HG02943 (cell line): ENCODE measurements around the gene GBX2.

Experiments used
- ATAC-seq: cut with Tn5 transposase; IDR thresholded peaks from one replicate; pipeline ENCODE4 v1.9.1; 2021; ENCODE audit warnings: mild to moderate bottlenecking, low read depth, moderate library complexity; ENCODE audit not compliant: unreplicated experiment

Gene GBX2

GRCh38 chr2:236120829-236121228 is 47.4 kb downstream of the GBX2 start:
- no peak for ATAC-seq

DNA sequence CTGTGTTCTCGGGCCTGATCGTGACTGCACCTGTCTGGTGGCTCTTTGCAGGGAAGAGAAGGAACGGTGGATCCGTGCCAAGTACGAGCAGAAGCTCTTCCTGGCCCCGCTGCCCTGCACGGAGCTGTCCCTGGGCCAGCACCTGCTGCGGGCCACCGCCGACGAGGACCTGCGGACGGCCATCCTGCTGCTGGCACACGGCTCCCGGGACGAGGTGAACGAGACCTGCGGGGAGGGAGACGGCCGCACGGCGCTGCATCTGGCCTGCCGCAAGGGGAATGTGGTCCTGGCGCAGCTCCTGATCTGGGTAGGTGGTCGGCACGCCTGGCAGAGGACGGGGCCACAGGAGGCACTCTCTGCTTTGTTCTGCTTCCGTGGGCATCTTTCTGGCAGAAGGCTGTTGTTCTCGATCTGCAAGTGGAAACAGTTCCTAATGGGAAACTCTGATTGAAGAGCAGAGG is 48.0 kb downstream of the GBX2 start:
- ATAC-seq: no peak

GRCh38 chr2:236119476-236119875 is 48.7 kb downstream of the GBX2 start:
- ATAC-seq: no peak

DNA sequence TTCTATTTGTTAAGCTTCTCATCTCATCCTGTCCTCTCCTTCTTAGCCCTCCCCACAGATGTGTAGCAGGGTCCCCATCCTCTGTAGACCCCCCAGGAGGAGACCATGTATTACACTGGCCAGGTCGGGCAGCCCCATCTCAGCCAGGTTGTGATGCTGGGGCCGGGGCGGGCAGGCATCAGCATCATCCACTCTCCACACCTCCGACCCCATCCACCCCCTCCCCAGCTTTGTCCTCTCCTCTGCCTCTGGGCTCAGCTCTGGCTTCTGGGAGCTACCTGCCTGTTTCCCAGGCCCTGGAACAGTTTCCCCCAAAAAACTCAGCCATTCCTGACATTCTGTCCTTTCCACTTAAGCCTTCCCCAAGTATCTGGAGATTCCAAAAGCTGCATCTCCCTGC is 49.2 kb downstream of the GBX2 start:
- ATAC-seq: no peak

GRCh38 chr2:236117861-236118269 is 50.3 kb downstream of the GBX2 start:
- no peak for ATAC-seq

DNA sequence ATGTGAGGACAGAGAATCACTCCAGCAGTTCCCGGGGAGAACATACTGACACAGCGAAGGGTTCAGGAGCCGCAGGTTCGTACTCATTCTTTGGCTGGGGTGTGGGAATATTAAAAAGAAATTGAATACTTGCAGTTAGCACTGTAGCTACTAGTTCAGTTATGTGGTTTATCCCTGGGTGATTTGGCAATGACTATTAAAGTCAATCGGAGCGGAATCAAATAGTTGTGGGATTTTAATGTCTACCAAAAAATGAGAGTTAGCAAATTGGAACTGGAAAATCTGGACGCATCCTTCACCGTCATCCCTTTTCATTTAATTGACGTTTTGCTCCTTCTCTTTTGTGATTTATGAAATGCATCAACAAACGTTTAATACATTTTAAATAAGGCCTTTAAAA is 50.8 kb downstream of the GBX2 start:
- ATAC-seq: no peak
